HG03575 (cell line): ENCODE measurements around the gene TIMM44.
A peak's percentile ranks its signal among the peaks of the same experiment; 100 is the strongest.

Experiments used
- ATAC-seq: cut with Tn5 transposase; IDR thresholded peaks from one replicate; pipeline ENCODE4 v1.9.1; 2021; ENCODE audit not compliant: unreplicated experiment, insufficient number of reproducible peaks, low FRiP score; ENCODE audit errors: extremely low read depth

Gene TIMM44, protein sequence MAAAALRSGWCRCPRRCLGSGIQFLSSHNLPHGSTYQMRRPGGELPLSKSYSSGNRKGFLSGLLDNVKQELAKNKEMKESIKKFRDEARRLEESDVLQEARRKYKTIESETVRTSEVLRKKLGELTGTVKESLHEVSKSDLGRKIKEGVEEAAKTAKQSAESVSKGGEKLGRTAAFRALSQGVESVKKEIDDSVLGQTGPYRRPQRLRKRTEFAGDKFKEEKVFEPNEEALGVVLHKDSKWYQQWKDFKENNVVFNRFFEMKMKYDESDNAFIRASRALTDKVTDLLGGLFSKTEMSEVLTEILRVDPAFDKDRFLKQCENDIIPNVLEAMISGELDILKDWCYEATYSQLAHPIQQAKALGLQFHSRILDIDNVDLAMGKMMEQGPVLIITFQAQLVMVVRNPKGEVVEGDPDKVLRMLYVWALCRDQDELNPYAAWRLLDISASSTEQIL

DNA sequence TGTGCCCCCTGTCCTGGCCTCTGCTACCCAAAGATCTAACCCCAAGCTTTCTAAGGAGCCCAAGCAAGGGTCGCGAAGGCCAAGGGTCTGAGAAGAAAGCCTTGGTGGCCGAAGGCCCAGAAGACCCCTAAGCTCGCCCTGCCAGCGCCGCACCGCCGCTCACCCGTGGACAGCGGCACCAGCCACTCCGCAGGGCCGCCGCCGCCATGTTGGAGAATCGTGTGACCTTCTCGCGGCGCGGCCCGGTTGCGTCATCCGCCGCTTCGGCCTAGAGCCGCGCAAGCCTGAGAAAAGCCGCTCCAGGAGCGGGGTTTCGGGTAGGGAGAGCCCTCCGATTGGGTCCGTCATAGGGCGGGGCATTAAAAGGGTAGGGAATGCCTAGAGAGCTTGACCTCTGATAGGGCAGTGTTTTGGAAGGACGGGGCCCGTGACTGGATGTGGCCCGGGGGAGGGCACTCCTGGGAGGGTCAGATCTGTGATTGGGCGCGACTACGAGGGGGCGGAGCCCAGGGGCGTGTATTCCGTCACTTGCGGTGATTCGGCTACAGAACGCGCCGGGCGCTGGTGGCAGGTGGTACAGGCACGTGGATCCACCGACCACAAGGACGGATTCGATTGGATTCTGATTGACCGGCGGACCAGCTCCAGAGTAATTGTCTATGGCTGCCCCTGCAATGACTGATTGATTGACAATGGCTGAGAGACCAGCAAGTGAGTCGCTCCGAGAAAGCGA, at the start of gene TIMM44:
Gene TIMM44, minus strand, starts transcription at position 223 of the 733 bp plus-strand sequence. Its CDS starts 15 bp downstream, at position 208.
- peak; percentile 77 for ATAC-seq

GRCh38 chr19:7992575-7992974, 49.1 kb upstream of the TIMM44 start:
- ATAC-seq, result no peak

DNA sequence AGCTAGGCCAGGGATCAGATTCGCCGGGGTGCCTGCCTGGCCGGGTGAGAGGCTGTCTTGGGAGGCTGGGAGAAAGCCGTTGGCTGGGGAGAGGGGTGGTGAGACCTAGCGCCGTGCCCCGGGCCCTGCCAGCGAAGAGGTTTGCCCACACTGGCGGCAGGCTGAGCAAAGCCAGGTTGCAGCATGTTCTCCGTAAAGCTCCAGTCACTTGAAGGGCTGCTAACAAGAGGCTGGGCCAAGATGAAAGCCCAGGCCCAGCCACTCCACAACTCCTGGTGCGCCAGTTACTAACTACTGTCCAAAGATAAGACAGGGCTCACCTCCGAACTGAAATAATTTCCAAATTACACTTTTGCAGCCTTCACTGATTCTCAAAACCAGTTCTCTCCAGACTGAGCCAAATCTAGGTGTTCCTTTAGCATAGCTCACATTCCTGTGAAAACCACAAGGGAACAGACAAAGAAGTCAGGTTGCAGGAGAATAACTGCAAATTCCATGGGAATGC, 45.7 kb upstream of the TIMM44 start:
- ATAC-seq, result no peak

DNA sequence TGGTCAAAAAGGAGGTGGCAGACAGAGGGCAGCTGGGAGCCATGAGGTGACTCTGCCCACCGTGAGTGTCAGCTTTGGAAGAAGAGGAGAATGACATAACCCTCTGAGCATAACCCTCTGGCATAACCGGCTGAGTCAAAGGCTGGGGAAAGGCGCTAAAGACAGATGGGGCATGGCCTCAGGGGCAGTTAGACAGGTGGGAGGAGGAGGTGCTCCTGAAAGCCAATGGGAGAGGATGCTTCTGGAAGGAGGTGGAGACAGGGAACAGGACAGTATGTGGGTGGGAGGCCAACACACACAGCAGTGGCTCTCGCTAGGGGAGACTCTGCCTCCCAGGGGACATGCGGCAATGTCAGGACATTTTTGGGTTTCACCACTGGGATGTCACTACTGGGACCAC, 44.8 kb upstream of the TIMM44 start:
- ATAC-seq, result no peak

- no peak for ATAC-seq
Measured at GRCh38 chr19:7987114-7987768, 43.8 kb upstream of the TIMM44 start.

DNA sequence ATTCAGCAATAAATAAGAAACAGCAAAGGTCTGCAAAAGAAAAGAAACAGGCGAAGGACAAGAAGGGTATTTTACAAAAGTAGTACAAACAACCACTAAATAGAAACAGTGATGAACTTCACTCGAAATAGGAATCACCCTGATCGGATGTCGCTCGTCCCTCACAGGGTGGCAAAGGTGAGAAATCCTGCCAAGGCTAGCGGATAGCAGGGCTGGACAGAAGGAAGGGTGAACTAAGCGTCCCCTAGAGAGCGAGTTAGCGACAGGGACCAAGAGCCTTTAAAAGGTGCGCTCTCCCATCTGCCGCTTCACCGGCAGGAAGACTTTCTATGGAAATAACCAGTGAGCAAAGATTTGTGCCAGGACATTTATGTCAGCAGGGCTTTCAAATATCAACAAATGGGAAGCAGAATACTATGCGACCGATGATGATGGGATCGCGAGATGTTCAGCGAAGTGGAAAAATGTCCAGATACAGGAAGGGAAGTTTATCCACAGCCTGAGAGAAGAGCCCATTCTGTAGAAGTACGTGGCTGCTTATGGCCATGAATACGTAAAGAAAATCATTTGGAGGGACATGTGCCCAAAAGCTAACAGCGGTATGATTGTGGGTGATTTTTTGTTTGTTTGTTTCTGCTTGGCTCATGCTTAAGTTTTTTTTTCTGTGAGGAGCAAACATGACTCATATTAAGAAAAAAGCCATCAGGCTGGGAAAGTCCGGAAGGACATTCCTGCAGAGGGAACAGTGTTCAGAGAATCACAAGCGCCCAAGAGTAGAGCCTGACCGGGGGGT, 43.1 kb upstream of the TIMM44 start:
- ATAC-seq, result no peak

- no peak for ATAC-seq
Measured at GRCh38 chr19:7985481-7985911, 42.0 kb upstream of the TIMM44 start.

GRCh38 chr19:7983995-7984837, 40.8 kb upstream of the TIMM44 start:
- no peak for ATAC-seq

GRCh38 chr19:7983286-7983950, 40.0 kb upstream of the TIMM44 start:
- no peak for ATAC-seq

- ATAC-seq, result no peak
Measured at GRCh38 chr19:7982651-7983099, 39.2 kb upstream of the TIMM44 start.

DNA sequence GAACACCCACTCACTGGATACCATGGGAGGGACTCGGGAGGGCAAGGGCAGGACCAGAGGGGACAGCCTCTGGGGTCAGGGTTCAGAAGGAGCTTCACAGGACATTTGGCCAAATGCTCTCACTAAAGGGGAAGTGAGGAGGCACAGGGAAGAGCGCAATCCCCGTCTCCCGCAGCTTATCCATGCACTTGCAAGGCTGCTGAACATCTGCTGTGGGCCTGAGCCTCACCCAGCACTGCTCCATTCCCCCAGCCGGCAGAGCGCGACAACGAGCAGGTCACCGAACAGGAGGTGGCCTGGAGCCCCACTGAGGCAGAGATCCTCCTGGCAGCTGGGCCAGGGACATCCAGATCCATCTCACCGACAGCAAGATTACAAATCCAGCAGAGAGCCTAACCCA, 38.6 kb upstream of the TIMM44 start:
- ATAC-seq, result no peak

DNA sequence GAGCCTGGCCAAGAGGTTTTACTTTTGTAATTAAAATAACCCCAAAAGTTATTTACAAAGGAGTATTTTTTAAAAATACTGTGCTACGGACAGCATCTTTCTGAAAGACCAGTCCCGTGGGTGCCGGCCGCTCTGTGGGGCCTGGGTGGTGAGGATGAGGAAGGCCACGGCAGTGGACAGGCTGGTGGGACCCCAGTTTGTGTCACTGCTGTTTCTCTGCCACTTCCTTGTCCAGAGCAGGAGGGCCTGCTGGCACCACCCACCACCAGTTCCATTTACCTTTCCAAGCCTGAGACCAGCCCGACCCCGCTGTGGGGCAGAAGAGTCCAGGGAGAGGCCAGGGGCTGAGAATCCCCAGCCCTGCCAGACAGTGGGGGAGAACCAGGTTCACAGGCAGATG, 38.2 kb upstream of the TIMM44 start:
- no peak for ATAC-seq

GRCh38 chr19:7981199-7981598, 37.7 kb upstream of the TIMM44 start:
- no peak for ATAC-seq

DNA sequence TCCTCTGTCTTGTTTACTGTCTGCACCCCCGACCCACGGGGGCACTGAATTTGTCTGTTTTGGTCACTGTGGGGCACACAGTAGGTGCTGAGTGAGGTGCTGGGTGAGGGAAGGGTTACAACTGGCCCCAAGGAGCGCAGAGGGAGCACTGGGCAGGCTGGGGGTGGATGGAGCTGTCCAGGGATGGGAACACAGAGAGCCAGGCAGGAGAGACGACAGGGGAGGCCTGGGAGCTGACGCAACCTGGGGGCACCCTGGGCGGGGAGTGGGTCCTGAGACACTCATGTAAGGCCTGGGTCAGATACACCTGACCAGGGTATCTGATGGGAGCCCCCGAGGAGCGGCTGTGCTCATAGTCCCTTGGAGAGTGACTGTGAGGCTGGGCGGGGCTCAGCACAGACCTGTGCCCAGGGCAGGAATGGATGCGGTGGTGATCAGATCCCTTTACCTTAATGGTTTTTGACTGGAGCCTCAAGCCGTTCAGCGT, 37.2 kb upstream of the TIMM44 start:
- ATAC-seq, result no peak

GRCh38 chr19:7980168-7980567, 36.7 kb upstream of the TIMM44 start:
- no peak for ATAC-seq

- ATAC-seq, result no peak
Measured at GRCh38 chr19:7979559-7979958, 36.1 kb upstream of the TIMM44 start.

DNA sequence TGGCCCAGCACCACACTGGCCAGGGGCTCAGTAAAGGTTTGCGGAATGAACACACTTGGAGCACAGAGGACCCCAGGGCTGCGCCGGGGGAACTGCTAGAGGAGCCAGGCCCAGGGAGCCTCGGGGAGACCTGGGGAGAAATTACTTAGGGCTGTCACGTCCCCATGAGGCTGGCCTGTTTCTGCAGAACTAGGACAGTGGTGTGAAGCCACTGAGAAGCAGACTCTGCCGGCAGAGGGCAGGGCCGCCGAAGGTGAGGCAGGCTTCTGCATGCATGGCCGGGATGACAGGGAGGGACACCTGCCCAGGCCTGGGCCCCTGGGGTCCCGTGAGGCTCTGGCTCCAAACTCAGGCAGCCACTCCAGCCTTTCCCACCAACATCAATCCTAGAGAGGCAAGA, 35.5 kb upstream of the TIMM44 start:
- ATAC-seq, result no peak
